ENCODE data around the gene ERBB4. TPM values are rescaled to one million over a fixed set of nuclear protein-coding genes. Genes with fewer than 3 reads are reported as not detected.

ERBB4 gene
- polyA plus RNA-seq, 2 of the 4 experiments (the other 2 are of a cell fraction): not detected

- TF ChIP-seq BCL3 (IDR thresholded peaks at IDR 0.05) (no peak), CTCF (IDR thresholded peaks at IDR 0.05) (no peak), ZNF302 (CRISPR knock-in tag; IDR thresholded peaks at IDR 0.05) (no peak), USF2 (IDR thresholded peaks at IDR 0.05) (no peak)
Observed at GRCh38 chr2:212170382-212170781, 368.2 kb downstream of the ERBB4 start (continued).

- ATAC-seq (no peak), DNase-seq (ENCODE audit: low read depth in 1 of 2, low spot score in 1 of 2) (no peak), FAIRE-seq (no peak)
- no peak overlapping the region for H3K27ac ChIP-seq
- no peak overlapping the region for H3K4me2 ChIP-seq
- H3K9me3 ChIP-seq: no peaks in the 10 kb centered on the region
- 12% methylated on average over 1 of the region's 1 CpG for WGBS (ENCODE audit: missing lambda C conversion rate)
- TF ChIP-seq EP300 (IDR thresholded peaks at IDR 0.05) (no peak), REST (IDR thresholded peaks at IDR 0.05) (no peak), RFX5 (IDR thresholded peaks at IDR 0.05) (no peak), HDAC2 (IDR thresholded peaks at IDR 0.05) (no peak), MYC (IDR thresholded peaks at IDR 0.05; ENCODE audit: borderline replicate concordance, low read length) (no peak), NPAS2 (CRISPR knock-in tag; IDR thresholded peaks at IDR 0.05; ENCODE audit: borderline replicate concordance) (no peak), NR3C1 (IDR thresholded peaks at IDR 0.05) (no peak), NFE2L2 (conservative IDR thresholded peaks at IDR 0.05; ENCODE audit: low read length) (no peak), FOSL2 (IDR thresholded peaks at IDR 0.05) (no peak), FOSL2 (CRISPR knock-in tag; IDR thresholded peaks at IDR 0.05) (no peak), MAFK (IDR thresholded peaks at IDR 0.05; ENCODE audit: partially characterized antibody) (no peak), E2F6 (IDR thresholded peaks at IDR 0.05; ENCODE audit: borderline replicate concordance, low read depth) (no peak), KDM5A (IDR thresholded peaks at IDR 0.05) (no peak), USF2 (IDR thresholded peaks at IDR 0.05) (no peak), MAZ (IDR thresholded peaks at IDR 0.05; ENCODE audit: borderline replicate concordance, low read depth, low read length) (no peak), HEYL (CRISPR knock-in tag; IDR thresholded peaks at IDR 0.05) (no peak), JUN (IDR thresholded peaks at IDR 0.05) (no peak), HMGXB4 (CRISPR knock-in tag; IDR thresholded peaks at IDR 0.05; ENCODE audit: borderline replicate concordance) (no peak), ESRRA (IDR thresholded peaks at IDR 0.05; ENCODE audit: borderline replicate concordance, low read length) (no peak)
- H3K4me3 ChIP-seq: no peak overlapping the region
- CTCF ChIA-PET: no interaction called here
- no peaks in the 10 kb centered on the region for H3K4me1 ChIP-seq
- POLR2A ChIA-PET: no interaction called here
Observed at GRCh38 chr2:212158081-212158480, 380.5 kb downstream of the ERBB4 start.
